Adrenal gland (tissue), 5 donors: ENCODE data around the gene LRRC8E.

Source experiments
- POLR2A ChIP-seq, 2 donors: fragments of 450-650 bp; IDR thresholded peaks; one replicate each; pipeline ENCODE4 v1.6.1; 2017; ENCODE audit warnings: antibody characterized with exemption in 2 of 2, mild to moderate bottlenecking in 2 of 2, moderate library complexity in 1 of 2
- TF ChIP-seq, protein P1 (sequence below), 6 experiments: fragments of 450-650 bp in 4 of 6; fragments of 200-600 bp in 2 of 6; sonication (generic) in 1 of 6; IDR thresholded peaks; 1 replicate in 5 of 6; 2 replicates in 1 of 6; pipeline versions ENCODE4 v1.5.1 to v1.8.0; 2016 to 2021; ENCODE audit warnings: antibody characterized with exemption in 6 of 6, mild to moderate bottlenecking in 2 of 6, moderate library complexity in 1 of 6
- donor health status: DM: no; HTN: no; CAD: no.

DNA sequence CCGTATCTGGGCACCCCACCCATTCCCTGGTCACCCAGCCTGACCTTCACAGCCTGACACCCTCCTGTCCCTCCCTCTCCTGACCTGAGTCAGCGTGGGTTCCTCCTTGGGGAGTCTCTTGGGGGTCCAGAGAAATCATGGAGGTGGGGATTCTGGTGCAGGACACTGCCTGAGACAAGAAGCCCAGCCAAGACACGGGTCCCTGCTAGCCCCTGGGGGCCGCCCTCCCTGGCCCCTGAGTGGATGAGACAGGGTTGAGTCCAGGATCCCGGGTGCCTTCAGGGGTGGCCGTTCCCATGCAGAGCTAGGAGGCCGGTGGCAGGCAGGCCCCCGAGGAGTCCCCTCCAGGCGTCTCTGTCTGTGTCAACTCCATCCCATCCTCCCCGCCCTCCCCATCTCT lies 17.0 kb downstream of the LRRC8E start:
- TF ChIP-seq POLR2A (IDR thresholded peaks at IDR 0.05) = no peak
- TF ChIP-seq, protein P1, sequence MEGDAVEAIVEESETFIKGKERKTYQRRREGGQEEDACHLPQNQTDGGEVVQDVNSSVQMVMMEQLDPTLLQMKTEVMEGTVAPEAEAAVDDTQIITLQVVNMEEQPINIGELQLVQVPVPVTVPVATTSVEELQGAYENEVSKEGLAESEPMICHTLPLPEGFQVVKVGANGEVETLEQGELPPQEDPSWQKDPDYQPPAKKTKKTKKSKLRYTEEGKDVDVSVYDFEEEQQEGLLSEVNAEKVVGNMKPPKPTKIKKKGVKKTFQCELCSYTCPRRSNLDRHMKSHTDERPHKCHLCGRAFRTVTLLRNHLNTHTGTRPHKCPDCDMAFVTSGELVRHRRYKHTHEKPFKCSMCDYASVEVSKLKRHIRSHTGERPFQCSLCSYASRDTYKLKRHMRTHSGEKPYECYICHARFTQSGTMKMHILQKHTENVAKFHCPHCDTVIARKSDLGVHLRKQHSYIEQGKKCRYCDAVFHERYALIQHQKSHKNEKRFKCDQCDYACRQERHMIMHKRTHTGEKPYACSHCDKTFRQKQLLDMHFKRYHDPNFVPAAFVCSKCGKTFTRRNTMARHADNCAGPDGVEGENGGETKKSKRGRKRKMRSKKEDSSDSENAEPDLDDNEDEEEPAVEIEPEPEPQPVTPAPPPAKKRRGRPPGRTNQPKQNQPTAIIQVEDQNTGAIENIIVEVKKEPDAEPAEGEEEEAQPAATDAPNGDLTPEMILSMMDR (IDR thresholded peaks at IDR 0.05) = no peak
